K562 (cell line): ENCODE measurements around the gene SETD5. TPM values are rescaled to one million over a fixed set of nuclear protein-coding genes. Genes with fewer than 3 reads are reported as not detected.

Experiments used
- ATF4 ChIP-seq: fragments of 450-650 bp; formaldehyde crosslinking; IDR thresholded peaks from 2 replicates; pipeline ENCODE4 v1.4.0; 2022; ENCODE audit warnings: mild to moderate bottlenecking, moderate library complexity
- ATF7 ChIP-seq: fragments of 450-650 bp; IDR thresholded peaks from 2 replicates; pipeline ENCODE4 v1.7.1; 2014; ENCODE audit warnings: mild to moderate bottlenecking, moderate library complexity
- CTBP1 ChIP-seq: fragments of 450-650 bp; IDR thresholded peaks from 2 replicates; pipeline ENCODE4 v1.6.1; 2016; ENCODE audit warnings: borderline replicate concordance
- GABPB1 ChIP-seq: sonication (generic); formaldehyde crosslinking; IDR thresholded peaks from 2 replicates; pipeline ENCODE4 v1.8.0; 2022; ENCODE audit warnings: mild to moderate bottlenecking, missing genetic modification reagents
- GATAD2B ChIP-seq: fragments of 450-650 bp; IDR thresholded peaks from 2 replicates; pipeline ENCODE4 v1.6.1; 2017; ENCODE audit warnings: mild to moderate bottlenecking, borderline replicate concordance
- HES1 ChIP-seq: fragments of 450-650 bp; IDR thresholded peaks from 2 replicates; pipeline ENCODE4 v1.6.1; 2016; ENCODE audit warnings: low read depth, mild to moderate bottlenecking, moderate library complexity
- KLF16 ChIP-seq: IDR thresholded peaks from 2 replicates; pipeline ENCODE4 v1.6.1; 2016; ENCODE audit warnings: antibody characterized with exemption
- MTA1 ChIP-seq: fragments of 450-650 bp; IDR thresholded peaks from 2 replicates; pipeline ENCODE4 v1.6.1; 2017; ENCODE audit warnings: borderline replicate concordance
- OTX1 ChIP-seq: fragments of 450-650 bp; formaldehyde crosslinking; IDR thresholded peaks from 2 replicates; pipeline ENCODE4 v1.4.0; 2022; ENCODE audit warnings: mild to moderate bottlenecking
- REST ChIP-seq, 2 experiments: fragments of 450-650 bp; formaldehyde crosslinking in 1 of 2; IDR thresholded peaks; 2 replicates each; pipeline versions ENCODE4 v1.4.0 to v1.6.1; 2014 to 2020; ENCODE audit warnings: mild to moderate bottlenecking in 2 of 2, borderline replicate concordance in 1 of 2, low read depth in 1 of 2
- TSC22D4 ChIP-seq: fragments of 450-650 bp; IDR thresholded peaks from 2 replicates; pipeline ENCODE4 v1.6.1; 2016; ENCODE audit warnings: missing genetic modification characterization, missing biosample characterization, control low read depth
- ZBTB33 ChIP-seq: sonication (generic); formaldehyde crosslinking; IDR thresholded peaks from 2 replicates; pipeline ENCODE4 v1.8.1; 2023; ENCODE audit warnings: mild to moderate bottlenecking, missing genetic modification reagents
- ZNF232 ChIP-seq: sonication (generic); formaldehyde crosslinking; IDR thresholded peaks from 2 replicates; pipeline ENCODE4 v1.8.0; 2022; ENCODE audit warnings: mild to moderate bottlenecking, missing genetic modification reagents
- polyA plus RNA-seq, 8 experiments: library from polyadenylated mRNA; depleted of rRNA in 4 of 8; stranded (reverse) in 5 of 8; unstranded in 3 of 8; fragments of >200 nt; fragmentation: Nextera tagmentation in 2 of 8; fragmentation: Illumina TruSeq in 1 of 8; extraction: Ambion mirVana in 2 of 8; extraction: Trizol in 1 of 8; gene quantifications; 2 replicates each; pipeline versions ENCODE4 v1.2.1 to v1.2.3, GENCODE V29; 2011 to 2014; ENCODE audit warnings: inconsistent platforms in 1 of 8, missing spikeins in 1 of 8
- total RNA-seq, 7 experiments: library from RNA; depleted of rRNA in 6 of 7; stranded (reverse); fragments of >200 nt in 6 of 7; fragmentation: Illumina TruSeq in 2 of 7; extraction: Trizol in 2 of 7; gene quantifications; 2 replicates each; pipeline versions ENCODE4 v1.2.1 to v1.2.3, GENCODE V29; 2011 to 2021; ENCODE audit warnings: low replicate concordance in 1 of 7
- TF ChIP-seq, protein P1 (sequence below): IDR thresholded peaks from 2 replicates; pipeline ENCODE4 v1.6.1; 2012; ENCODE audit warnings: low read depth, low read length, improper control_type of control experiment, borderline replicate concordance

The SETD5 gene
- total and polyA plus RNA-seq, 9 of the 15 experiments (the other 6 are each of a cell fraction or from before 2014, with no cell fraction given): 20.8 to 135 (median 87.2) TPM

GRCh38 chr3:9422712-9423424 is 25.5 kb downstream of the SETD5 start (continued):
- peak; percentile 64; the same call in 1 of the 2 replicates for TF ChIP-seq REST (IDR thresholded peaks at IDR 0.05; ENCODE audit: borderline replicate concordance)
- no peak for TF ChIP-seq REST (CRISPR knock-in tag; IDR thresholded peaks at IDR 0.05; ENCODE audit: low read depth)
- peak; percentile 79 for TF ChIP-seq CTBP1
- TF ChIP-seq, protein P1, sequence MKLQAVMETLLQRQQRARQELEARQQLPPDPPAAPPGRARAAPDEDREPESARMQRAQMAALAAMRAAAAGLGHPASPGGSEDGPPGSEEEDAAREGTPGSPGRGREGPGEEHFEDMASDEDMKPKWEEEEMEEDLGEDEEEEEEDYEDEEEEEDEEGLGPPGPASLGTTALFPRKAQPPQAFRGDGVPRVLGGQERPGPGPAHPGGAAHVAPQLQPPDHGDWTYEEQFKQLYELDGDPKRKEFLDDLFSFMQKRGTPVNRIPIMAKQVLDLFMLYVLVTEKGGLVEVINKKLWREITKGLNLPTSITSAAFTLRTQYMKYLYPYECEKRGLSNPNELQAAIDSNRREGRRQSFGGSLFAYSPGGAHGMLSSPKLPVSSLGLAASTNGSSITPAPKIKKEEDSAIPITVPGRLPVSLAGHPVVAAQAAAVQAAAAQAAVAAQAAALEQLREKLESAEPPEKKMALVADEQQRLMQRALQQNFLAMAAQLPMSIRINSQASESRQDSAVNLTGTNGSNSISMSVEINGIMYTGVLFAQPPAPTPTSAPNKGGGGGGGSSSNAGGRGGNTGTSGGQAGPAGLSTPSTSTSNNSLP: peak; percentile 79
- no peak for TF ChIP-seq ZNF232
- peak; percentile 26; the same call in 1 of the 2 replicates for TF ChIP-seq GATAD2B
- peak; percentile 33; the same call in 1 of the 2 replicates for TF ChIP-seq KLF16
- TF ChIP-seq HES1: no peak
- no peak for TF ChIP-seq GABPB1 (CRISPR knock-in tag)
- TF ChIP-seq ATF7: peak; percentile 98
- TF ChIP-seq ATF4 (CRISPR knock-in tag): peak; percentile 99
- no peak for TF ChIP-seq OTX1 (CRISPR knock-in tag)
- peak; percentile 54 for TF ChIP-seq ZBTB33 (CRISPR knock-in tag)
- no peak for TF ChIP-seq TSC22D4 (tag)
- TF ChIP-seq MTA1: peak; percentile 69; the same call in 1 of the 2 replicates
